Fibroblast of villous mesenchyme (primary cell): Measurements from ENCODE around the gene PSMA6. TPM values are rescaled to one million over a fixed set of nuclear protein-coding genes. Genes with fewer than 3 reads are reported as not detected.
A peak's percentile ranks its signal among the peaks of the same experiment; 100 is the strongest.

Experiments used
- DNase-seq: peaks from one replicate; pipeline ENCODE4 v3.0.0-alpha.2; 2010; ENCODE audit warnings: low read depth
- H3K4me3 ChIP-seq: 2 replicates; pipeline ENCODE4 v1.5.1; 2011; ENCODE audit warnings: low read depth, mild to moderate bottlenecking, low read length
- total RNA-seq: library from RNA; depleted of rRNA; stranded (reverse); fragments of >200 nt; gene quantifications from 2 replicates; pipeline ENCODE4 v1.2.3, GENCODE V29; 2012
- TF ChIP-seq, protein P1 (sequence below): IDR thresholded peaks from 2 replicates; pipeline ENCODE4 v1.5.1; 2012; ENCODE audit warnings: low read depth, mild to moderate bottlenecking, low read length; ENCODE audit not compliant: insufficient read depth

Gene PSMA6
- total RNA-seq, 1 donor = 256 TPM

DNA sequence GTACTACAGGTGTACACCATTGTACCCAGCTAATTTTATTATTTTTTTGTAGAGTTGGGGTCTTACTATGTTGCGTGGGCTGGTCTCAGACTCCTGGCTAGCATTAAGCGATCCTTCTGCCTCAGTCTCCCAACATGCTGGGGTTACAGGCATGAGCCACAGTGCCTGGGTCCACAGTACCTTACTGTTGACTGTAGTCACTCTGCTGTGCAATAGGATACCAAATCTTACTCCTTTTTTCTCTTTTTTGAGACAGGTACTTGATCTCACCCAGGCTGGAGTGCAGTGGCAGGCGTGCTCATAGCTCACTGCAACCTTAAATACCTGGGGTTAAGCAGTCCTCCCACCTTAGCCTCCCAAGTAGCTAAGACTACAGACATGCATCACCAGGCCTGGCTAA, 25.6 kb downstream of the PSMA6 start:
- no peak overlapping the region for H3K4me3 ChIP-seq
- TF ChIP-seq, protein P1, sequence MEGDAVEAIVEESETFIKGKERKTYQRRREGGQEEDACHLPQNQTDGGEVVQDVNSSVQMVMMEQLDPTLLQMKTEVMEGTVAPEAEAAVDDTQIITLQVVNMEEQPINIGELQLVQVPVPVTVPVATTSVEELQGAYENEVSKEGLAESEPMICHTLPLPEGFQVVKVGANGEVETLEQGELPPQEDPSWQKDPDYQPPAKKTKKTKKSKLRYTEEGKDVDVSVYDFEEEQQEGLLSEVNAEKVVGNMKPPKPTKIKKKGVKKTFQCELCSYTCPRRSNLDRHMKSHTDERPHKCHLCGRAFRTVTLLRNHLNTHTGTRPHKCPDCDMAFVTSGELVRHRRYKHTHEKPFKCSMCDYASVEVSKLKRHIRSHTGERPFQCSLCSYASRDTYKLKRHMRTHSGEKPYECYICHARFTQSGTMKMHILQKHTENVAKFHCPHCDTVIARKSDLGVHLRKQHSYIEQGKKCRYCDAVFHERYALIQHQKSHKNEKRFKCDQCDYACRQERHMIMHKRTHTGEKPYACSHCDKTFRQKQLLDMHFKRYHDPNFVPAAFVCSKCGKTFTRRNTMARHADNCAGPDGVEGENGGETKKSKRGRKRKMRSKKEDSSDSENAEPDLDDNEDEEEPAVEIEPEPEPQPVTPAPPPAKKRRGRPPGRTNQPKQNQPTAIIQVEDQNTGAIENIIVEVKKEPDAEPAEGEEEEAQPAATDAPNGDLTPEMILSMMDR = no peak
- DNase-seq = no peak

DNA sequence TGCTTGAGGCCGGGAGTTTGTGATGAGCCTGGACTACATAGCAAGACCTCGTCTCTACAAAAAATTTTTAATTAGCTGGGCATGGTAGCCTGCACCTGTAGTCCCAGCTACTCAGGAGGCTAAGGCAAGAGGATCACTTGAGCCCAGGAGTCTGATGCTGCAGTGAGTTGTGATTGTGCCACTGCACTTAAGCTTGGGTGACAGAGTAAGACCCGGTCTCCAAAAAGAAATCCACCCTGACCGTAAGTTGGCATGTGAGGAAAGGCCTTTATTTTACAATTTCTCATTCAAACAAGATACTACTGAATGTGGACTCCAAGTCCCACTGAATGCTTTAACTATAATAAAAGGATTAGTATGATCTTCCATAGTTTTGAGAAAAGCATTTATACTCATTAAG, 27.3 kb downstream of the PSMA6 start:
- TF ChIP-seq, protein P1 = no peak
- DNase-seq = no peak
- H3K4me3 ChIP-seq = no peak overlapping the region

DNA sequence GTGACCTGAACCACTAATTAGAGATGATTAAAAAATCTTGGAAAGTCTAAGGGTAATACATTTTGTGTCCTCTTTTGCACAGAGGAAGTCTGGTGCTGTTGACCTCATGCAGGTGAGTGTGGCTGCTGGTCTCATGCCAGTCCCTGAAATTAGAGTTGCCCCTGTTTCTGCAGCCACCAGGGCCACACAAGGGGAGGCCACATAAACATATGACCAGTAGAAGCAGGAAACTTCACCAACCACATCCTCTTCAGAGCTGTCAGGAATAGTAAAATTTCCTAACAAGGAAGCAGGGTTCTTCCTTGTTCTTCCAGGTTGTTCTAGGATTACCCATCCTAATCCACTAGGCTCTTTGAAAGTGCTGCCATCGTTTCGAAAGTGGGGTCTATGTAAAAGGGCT, 28.3 kb downstream of the PSMA6 start:
- DNase-seq = no peak
- H3K4me3 ChIP-seq = no peak overlapping the region
- TF ChIP-seq, protein P1 = no peak

DNA sequence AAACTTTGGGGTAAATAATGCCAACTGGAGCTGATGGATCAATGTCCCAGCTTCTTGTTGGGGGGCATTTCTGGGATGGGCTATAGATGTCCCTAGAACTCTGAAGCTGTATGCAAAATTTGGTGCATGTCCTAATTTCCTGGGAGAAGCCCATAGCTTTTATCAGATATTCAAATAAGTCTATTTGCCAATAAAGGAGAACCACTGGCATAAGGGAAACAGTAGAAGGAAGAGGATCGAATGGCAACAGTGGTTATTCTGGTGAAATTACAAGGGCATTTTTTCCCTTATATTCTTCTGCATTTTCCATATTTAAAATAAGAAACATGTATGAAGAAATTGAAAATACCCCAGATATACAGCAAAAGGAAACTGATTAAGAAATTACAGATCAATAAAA, 34.2 kb downstream of the PSMA6 start:
- TF ChIP-seq, protein P1 = no peak
- DNase-seq = no peak
- H3K4me3 ChIP-seq = no peak overlapping the region

DNA sequence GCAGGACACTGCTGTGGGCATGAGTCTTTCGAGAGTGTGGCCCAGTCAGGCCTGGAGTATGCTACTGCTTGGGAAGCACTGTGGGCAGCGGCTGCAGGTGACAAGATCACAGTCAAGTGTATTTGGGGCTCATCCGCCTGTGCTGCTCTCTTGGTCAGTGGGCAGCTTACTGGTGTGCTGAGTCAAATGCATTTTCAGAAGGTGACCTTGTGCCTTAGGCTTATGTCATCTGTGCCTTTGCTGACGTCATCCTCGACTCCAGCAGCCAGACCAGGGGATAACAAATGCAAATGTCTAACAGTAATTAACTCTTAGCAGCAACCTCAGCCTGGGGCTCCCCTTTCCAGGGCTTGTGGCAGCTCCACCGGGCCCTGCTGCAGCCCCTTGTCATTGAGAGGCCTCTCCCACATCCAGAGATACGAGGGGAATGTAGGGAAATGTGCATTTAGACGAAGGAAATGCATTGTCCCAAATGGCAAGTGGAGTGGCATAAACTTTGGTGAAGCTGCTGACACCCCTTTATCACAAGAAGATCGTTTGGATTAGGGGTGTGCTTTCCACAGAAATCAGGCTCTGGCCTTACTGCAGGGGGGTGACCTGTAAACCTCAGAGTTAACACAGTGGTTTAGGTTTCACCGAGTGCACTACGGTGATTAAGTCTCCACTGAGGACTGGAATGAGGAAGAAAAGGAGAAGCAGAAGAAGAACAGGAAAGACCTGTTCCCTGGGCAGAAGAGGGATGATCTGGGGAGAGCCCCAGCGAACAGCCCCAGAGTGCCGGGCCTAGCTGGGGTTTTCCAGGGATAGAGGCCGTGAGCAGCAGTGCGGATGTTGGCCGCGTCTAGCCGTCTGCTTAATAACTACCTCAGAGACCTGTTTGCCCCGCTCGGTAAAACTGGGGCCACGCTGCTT, 39.7 kb downstream of the PSMA6 start:
- H3K4me3 ChIP-seq = no peak overlapping the region
- TF ChIP-seq, protein P1 = no peak
- DNase-seq = peak; percentile 75

DNA sequence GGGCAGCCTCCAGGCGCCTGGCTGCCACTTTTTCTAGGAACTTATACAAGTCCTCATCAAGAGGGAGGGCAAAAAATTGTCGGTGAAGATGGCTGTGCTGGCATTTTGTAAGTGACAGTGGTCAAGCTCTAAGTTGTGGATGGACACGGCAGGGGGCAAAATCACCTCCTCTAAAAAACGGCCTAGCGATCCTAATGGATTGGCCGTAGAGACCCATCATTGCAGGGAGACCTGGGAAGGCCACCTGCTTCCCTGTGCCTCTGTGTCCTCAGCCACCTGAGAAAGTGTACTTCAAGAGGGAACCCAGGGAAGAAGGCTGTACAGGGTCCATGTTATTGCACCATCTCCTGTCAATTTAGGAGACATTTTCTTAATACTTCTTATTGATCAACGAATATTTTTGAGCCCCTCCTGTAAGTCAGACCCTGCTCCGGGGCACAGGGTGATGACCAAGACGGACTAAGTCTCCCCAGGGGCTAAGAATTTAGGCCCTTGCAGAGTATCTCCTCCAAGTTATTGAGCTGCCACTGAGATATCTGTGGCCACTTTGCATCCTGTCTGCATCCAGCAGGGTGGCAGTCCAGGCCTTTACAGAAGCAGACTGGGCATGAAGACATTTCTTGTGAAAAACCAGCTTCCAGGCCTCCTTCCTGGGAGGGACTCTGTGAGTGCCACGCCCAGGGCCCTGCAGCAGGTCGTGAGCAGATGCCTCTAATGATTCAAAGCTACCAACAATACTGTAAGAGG, 40.5 kb downstream of the PSMA6 start:
- H3K4me3 ChIP-seq = no peak overlapping the region
- TF ChIP-seq, protein P1 = no peak
- peak; percentile 48 for DNase-seq
